Measurements from ENCODE around the gene HLA-F.
A peak's percentile ranks its signal among the peaks of the same experiment; 100 is the strongest.

HLA-F gene

GRCh38 chr6:29724937-29725869, 2.0 kb downstream of the HLA-F start:
- DNase-seq = no peak

GRCh38 chr6:29726001-29726400, 2.8 kb downstream of the HLA-F start:
- DNase-seq = no peak

GRCh38 chr6:29726571-29727194, 3.4 kb downstream of the HLA-F start:
- no peak for DNase-seq

- DNase-seq = no peak
These were observed 4.4 kb downstream of the HLA-F start for GRCh38 chr6:29727637-29728036.

GRCh38 chr6:29728173-29728874, 5.1 kb downstream of the HLA-F start:
- no peak for DNase-seq

- no peak for DNase-seq
These were observed 5.6 kb downstream of the HLA-F start for GRCh38 chr6:29728875-29729270.

GRCh38 chr6:29729774-29730328, 6.6 kb downstream of the HLA-F start:
- no peak for DNase-seq

GRCh38 chr6:29730575-29731126, 7.4 kb downstream of the HLA-F start:
- no peak for DNase-seq

- DNase-seq = no peak
These were observed 8.0 kb downstream of the HLA-F start for GRCh38 chr6:29731281-29731680.

- DNase-seq = no peak
These were observed 9.8 kb downstream of the HLA-F start for GRCh38 chr6:29733057-29733456.

- DNase-seq = no peak
These were observed 11.1 kb downstream of the HLA-F start for GRCh38 chr6:29734046-29735018.

GRCh38 chr6:29736563-29736962, 13.3 kb downstream of the HLA-F start:
- DNase-seq = no peak

GRCh38 chr6:29737707-29738630, 14.7 kb downstream of the HLA-F start:
- DNase-seq = peak in 1 of 2 experiments; percentile 21

- DNase-seq = no peak
These were observed 16.1 kb downstream of the HLA-F start for GRCh38 chr6:29739136-29739881.

GRCh38 chr6:29739882-29740261, 16.6 kb downstream of the HLA-F start:
- no peak for DNase-seq

GRCh38 chr6:29741592-29741991, 18.4 kb downstream of the HLA-F start:
- DNase-seq = no peak

GRCh38 chr6:29742127-29742526, 18.9 kb downstream of the HLA-F start:
- no peak for DNase-seq

GRCh38 chr6:29743025-29743424, 19.8 kb downstream of the HLA-F start:
- no peak for DNase-seq

GRCh38 chr6:29743568-29743967, 20.3 kb downstream of the HLA-F start:
- no peak for DNase-seq

GRCh38 chr6:29744131-29744530, 20.9 kb downstream of the HLA-F start:
- DNase-seq = no peak
